SK-N-SH (cell line): ENCODE results near the gene B3GALNT2.

Source experiments
- CHD2 ChIP-seq: fragments of 150-350 bp; IDR thresholded peaks from 2 replicates; pipeline ENCODE4 v1.6.1; 2018; ENCODE audit warnings: low read length; ENCODE audit not compliant: partially characterized antibody
- EP300 ChIP-seq, 2 experiments: IDR thresholded peaks; 2 replicates each; pipeline versions ENCODE4 v1.4.0 to v1.6.1; 2012; ENCODE audit warnings: borderline replicate concordance in 1 of 2, low read depth in 1 of 2, low read length in 1 of 2
- EZH2phosphoT487 ChIP-seq: fragments of 200-600 bp; sonication (generic); IDR thresholded peaks from 2 replicates; pipeline ENCODE4 v1.6.1; 2017; ENCODE audit warnings: low read depth, mixed run types, mild to moderate bottlenecking, antibody characterized with exemption, moderate library complexity, borderline replicate concordance
- FOXM1 ChIP-seq: IDR thresholded peaks from 2 replicates; pipeline ENCODE4 v1.4.0; 2012; ENCODE audit warnings: low read depth, mild to moderate bottlenecking
- NFIC ChIP-seq: IDR thresholded peaks from 2 replicates; pipeline ENCODE4 v1.4.0; 2012; ENCODE audit warnings: borderline replicate concordance
- NRF1 ChIP-seq: IDR thresholded peaks from 2 replicates; pipeline ENCODE4 v1.6.1; 2012; ENCODE audit warnings: low read depth, mild to moderate bottlenecking, low read length
- POLR2AphosphoS5 ChIP-seq: IDR thresholded peaks from 2 replicates; pipeline ENCODE4 v1.6.1; 2012; ENCODE audit warnings: low read depth, low read length
- RAD21 ChIP-seq: IDR thresholded peaks from 2 replicates; pipeline ENCODE4 v1.6.1; 2012; ENCODE audit warnings: mild to moderate bottlenecking, low read length
- RFX5 ChIP-seq: IDR thresholded peaks from 2 replicates; pipeline ENCODE4 v1.6.1; 2012; ENCODE audit warnings: mild to moderate bottlenecking, improper control_type of control experiment, low read length
- SMC3 ChIP-seq: IDR thresholded peaks from 2 replicates; pipeline ENCODE4 v1.6.1; 2012; ENCODE audit warnings: low read depth, low read length, improper control_type of control experiment
- TF ChIP-seq, protein P1 (sequence below): fragments of 200-600 bp; sonication (generic); IDR thresholded peaks from 2 replicates; pipeline ENCODE4 v1.6.1; 2017; ENCODE audit warnings: antibody characterized with exemption, mild to moderate bottlenecking, moderate library complexity
- TF ChIP-seq, protein P2 (sequence below): IDR thresholded peaks from 2 replicates; pipeline ENCODE4 v1.6.1; 2012; ENCODE audit warnings: mild to moderate bottlenecking, low read depth, low read length, moderate library complexity
- TF ChIP-seq, protein P3 (sequence below): fragments of 150-350 bp; IDR thresholded peaks from 2 replicates; pipeline ENCODE4 v1.6.1; 2017; ENCODE audit warnings: antibody characterized with exemption, low read length, low read depth, borderline replicate concordance

DNA sequence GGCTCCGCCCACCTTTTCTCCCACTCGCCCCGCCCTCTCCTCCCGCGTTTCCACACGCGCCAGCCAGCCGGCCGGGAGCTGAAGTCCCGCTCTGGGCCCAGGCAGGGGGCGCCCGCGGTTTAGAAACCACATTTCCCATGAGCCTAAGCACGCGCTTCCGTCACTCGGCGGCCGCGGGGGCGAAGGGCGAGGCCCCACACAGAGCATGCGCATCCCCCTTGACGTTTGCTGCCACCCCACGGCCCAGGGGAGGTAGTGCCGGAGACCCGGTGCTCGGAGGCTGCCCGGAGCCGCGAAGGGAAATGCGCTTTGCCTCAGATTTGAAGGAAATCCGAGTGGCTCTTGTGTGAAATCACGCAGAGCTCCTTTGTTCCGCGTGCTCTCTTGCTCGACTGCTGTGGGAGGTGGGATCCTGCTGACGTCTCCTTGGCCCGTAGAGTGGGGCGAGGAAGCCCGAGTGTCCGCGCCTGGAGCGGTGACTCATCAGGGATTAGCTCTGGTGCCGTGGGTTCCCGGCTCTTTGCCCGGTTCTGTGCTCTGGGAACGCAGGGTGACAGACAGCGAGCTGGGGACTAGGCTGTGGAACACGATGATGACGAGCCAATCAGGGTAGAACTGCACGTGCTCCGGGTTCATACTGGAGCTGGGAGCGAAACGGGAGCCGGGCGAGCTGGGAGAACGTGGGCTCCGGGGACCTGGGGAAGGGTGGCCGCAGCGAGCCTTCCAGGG is 406 bp upstream of the B3GALNT2 start:
- TF ChIP-seq, protein P1, sequence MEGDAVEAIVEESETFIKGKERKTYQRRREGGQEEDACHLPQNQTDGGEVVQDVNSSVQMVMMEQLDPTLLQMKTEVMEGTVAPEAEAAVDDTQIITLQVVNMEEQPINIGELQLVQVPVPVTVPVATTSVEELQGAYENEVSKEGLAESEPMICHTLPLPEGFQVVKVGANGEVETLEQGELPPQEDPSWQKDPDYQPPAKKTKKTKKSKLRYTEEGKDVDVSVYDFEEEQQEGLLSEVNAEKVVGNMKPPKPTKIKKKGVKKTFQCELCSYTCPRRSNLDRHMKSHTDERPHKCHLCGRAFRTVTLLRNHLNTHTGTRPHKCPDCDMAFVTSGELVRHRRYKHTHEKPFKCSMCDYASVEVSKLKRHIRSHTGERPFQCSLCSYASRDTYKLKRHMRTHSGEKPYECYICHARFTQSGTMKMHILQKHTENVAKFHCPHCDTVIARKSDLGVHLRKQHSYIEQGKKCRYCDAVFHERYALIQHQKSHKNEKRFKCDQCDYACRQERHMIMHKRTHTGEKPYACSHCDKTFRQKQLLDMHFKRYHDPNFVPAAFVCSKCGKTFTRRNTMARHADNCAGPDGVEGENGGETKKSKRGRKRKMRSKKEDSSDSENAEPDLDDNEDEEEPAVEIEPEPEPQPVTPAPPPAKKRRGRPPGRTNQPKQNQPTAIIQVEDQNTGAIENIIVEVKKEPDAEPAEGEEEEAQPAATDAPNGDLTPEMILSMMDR = peak; percentile 75
- TF ChIP-seq NFIC (no peak), NRF1 (peak; percentile 91), POLR2AphosphoS5 (peak; percentile 61; the same call in 1 of the 2 replicates), CHD2 (peak; percentile 66), EZH2phosphoT487 (no peak), EP300 (IDR thresholded peaks at IDR 0.05; ENCODE audit: borderline replicate concordance in 1 of 2, low read depth in 1 of 2, low read length in 1 of 2) (0 out of 4 replicates have a peak, but pooled peaks have one; percentile 17), RFX5 (no peak), FOXM1 (no peak), SMC3 (peak; percentile 36; the same call in 1 of the 2 replicates), RAD21 (peak; percentile 42)
- TF ChIP-seq, protein P2, sequence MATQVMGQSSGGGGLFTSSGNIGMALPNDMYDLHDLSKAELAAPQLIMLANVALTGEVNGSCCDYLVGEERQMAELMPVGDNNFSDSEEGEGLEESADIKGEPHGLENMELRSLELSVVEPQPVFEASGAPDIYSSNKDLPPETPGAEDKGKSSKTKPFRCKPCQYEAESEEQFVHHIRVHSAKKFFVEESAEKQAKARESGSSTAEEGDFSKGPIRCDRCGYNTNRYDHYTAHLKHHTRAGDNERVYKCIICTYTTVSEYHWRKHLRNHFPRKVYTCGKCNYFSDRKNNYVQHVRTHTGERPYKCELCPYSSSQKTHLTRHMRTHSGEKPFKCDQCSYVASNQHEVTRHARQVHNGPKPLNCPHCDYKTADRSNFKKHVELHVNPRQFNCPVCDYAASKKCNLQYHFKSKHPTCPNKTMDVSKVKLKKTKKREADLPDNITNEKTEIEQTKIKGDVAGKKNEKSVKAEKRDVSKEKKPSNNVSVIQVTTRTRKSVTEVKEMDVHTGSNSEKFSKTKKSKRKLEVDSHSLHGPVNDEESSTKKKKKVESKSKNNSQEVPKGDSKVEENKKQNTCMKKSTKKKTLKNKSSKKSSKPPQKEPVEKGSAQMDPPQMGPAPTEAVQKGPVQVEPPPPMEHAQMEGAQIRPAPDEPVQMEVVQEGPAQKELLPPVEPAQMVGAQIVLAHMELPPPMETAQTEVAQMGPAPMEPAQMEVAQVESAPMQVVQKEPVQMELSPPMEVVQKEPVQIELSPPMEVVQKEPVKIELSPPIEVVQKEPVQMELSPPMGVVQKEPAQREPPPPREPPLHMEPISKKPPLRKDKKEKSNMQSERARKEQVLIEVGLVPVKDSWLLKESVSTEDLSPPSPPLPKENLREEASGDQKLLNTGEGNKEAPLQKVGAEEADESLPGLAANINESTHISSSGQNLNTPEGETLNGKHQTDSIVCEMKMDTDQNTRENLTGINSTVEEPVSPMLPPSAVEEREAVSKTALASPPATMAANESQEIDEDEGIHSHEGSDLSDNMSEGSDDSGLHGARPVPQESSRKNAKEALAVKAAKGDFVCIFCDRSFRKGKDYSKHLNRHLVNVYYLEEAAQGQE = no peak
- TF ChIP-seq, protein P3, sequence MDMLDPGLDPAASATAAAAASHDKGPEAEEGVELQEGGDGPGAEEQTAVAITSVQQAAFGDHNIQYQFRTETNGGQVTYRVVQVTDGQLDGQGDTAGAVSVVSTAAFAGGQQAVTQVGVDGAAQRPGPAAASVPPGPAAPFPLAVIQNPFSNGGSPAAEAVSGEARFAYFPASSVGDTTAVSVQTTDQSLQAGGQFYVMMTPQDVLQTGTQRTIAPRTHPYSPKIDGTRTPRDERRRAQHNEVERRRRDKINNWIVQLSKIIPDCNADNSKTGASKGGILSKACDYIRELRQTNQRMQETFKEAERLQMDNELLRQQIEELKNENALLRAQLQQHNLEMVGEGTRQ = peak; percentile 22; the same call in 1 of the 2 replicates
